ENCODE data around the gene TTC5.

The TTC5 gene

DNA sequence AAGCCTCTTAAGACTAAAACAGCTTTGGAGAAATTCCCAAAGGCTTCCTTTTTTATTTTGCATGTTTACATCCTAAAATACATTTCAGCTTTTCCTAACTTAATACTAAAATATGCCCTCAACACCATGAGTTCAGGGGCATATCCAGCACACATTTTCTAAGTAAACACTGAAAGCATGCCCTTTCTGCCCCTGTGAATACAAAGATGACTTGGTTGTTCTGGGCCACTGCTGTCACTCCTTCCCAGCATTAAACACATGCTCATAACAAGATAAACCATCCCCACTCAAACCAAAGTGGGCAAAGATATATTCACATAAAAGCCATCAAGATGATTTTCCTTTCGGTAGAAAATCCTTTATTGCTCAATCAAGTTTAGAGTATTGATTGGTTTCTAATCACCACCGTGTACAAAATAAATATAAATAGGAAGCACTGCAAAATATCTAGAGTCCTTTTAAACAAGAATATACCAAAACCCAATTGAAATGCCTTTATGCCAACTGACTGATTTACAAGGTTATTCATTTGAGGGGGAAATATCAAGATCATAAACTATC, 25.4 kb upstream of the TTC5 start:
- no peak for DNase-seq (ENCODE audit: low read depth)
- H3K4me3 ChIP-seq (ENCODE audit: low read depth, low read length): peak overlapping the region; percentile 5; the same call in 1 of the 2 replicates
- TF ChIP-seq, protein P1, sequence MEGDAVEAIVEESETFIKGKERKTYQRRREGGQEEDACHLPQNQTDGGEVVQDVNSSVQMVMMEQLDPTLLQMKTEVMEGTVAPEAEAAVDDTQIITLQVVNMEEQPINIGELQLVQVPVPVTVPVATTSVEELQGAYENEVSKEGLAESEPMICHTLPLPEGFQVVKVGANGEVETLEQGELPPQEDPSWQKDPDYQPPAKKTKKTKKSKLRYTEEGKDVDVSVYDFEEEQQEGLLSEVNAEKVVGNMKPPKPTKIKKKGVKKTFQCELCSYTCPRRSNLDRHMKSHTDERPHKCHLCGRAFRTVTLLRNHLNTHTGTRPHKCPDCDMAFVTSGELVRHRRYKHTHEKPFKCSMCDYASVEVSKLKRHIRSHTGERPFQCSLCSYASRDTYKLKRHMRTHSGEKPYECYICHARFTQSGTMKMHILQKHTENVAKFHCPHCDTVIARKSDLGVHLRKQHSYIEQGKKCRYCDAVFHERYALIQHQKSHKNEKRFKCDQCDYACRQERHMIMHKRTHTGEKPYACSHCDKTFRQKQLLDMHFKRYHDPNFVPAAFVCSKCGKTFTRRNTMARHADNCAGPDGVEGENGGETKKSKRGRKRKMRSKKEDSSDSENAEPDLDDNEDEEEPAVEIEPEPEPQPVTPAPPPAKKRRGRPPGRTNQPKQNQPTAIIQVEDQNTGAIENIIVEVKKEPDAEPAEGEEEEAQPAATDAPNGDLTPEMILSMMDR (IDR thresholded peaks at IDR 0.05; ENCODE audit: low read depth, low read length, missing control alignments): no peak

DNA sequence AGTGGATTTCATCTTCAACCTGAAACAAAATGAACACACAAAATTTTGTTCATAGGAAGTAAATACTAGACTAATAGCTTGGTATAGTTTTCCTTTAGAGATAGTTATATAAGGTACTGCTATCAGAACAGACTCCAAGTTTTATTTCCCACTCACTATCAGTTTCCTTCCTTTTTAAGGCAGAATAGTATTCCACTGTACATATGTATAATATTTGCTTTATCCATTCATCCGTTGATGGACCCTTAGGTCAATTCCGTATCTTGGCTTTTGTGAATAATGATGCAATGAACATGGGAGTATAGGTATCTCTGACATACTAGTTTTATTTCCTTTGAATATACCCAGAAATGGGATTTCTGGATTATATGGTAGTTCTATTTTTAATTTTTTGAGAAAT, 23.6 kb upstream of the TTC5 start:
- H3K4me3 ChIP-seq (ENCODE audit: low read depth, low read length): no peak overlapping the region
- TF ChIP-seq, protein P1 (IDR thresholded peaks at IDR 0.05; ENCODE audit: low read depth, low read length, missing control alignments): no peak
- DNase-seq (ENCODE audit: low read depth): no peak

DNA sequence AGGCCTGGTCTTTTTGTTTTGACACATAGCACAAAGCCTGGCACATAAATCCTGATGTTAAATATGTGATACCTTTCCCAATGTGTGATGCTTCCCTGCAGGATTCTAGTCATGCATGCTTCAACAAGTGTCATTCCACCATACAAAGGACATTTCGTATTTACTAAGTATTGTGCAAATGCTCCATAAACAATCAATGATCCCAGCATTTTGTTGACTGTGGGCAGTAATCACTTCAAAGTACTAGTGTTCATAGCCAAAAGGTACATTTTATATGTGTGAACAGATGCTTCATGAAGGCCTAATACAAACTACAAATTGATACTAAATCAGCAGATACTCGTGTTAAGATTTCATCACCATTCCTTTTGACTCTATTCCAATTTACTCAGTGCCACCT, 23.0 kb upstream of the TTC5 start:
- H3K4me3 ChIP-seq (ENCODE audit: low read depth, low read length): no peak overlapping the region
- no peak for DNase-seq (ENCODE audit: low read depth)
- TF ChIP-seq, protein P1 (IDR thresholded peaks at IDR 0.05; ENCODE audit: low read depth, low read length, missing control alignments): no peak

DNA sequence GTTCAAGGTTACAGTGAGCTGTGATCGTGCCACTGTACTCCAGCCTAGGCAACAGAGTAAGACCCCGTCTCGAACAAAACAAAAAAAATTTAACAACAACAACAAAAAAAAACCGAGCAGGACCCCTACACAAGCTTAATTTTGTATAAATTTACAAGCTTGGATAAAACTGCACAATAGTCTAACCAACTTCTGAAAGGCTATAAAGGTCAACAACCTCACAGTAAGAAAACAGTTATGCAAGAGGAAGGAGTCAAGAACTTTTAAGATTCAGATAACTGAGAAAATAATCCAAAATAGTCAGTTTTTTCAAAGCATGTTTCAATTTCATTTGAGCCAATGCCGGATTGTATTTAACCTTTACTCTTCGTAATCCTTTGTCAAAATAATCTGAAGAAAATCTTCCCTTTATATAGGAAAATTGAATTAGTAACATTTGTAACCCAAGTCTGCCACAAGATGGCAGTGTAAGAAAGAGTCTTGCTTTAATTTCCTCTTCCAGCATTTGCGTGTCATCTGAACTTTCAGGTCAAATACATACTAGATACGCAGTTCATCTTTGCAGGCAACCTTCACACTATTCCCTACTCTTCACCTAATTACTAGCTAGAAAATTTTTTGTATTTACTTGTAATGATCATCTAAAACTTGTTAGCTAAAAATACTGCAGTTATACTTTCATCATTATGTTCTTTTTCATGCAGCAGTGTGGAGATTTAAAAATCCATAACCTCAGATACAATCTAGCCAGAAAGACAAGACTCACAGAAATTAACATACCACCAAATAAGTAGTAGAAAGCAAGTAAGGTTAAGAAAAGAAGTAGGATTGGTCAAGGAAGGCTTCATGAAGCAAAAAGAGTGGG, 21.5 kb upstream of the TTC5 start:
- DNase-seq (ENCODE audit: low read depth): no peak
- TF ChIP-seq, protein P1 (IDR thresholded peaks at IDR 0.05; ENCODE audit: low read depth, low read length, missing control alignments): peak; percentile 57
- no peak overlapping the region for H3K4me3 ChIP-seq (ENCODE audit: low read depth, low read length)

DNA sequence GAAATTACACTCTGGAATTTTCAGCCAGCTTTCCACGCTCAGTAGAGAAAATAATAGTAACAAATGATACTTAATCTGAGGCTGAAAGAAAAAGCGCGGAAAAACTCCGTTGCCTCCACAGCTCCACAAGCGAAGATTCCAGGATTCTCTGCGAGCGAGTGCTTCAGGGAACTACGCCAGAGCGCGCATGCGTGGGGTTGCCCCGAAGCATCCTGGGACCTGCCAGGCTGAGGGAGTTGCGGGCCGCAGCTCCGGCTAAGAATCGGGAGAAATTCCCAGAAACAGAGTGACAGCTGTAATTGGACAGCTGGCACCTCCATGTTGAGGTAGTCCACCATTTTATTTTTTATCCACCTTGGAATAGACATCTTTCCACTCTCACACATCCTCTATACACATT, 12.0 kb upstream of the TTC5 start:
- DNase-seq (ENCODE audit: low read depth): no peak
- TF ChIP-seq, protein P1 (IDR thresholded peaks at IDR 0.05; ENCODE audit: low read depth, low read length, missing control alignments): no peak
- no peak overlapping the region for H3K4me3 ChIP-seq (ENCODE audit: low read depth, low read length)

DNA sequence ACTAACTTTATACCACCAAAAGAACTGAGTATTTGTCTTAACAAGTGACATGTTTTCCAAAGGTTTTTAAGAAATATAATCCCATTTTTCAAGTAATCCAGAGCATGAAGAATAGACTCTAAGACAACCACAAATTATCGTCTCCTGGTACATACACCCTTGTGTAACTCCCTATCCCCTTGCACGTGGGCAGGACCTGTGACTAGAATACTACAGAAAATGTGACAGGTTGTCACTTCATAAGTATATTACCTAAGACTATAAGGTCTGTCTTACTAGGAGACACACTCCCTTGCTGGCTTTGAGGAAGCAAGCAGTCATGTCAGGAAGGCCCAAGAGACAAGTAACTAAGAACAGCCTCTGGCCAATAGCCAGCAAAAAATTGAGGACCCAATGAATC, 8.3 kb upstream of the TTC5 start:
- TF ChIP-seq, protein P1 (IDR thresholded peaks at IDR 0.05; ENCODE audit: low read depth, low read length, missing control alignments): no peak
- DNase-seq (ENCODE audit: low read depth): no peak
- H3K4me3 ChIP-seq (ENCODE audit: low read depth, low read length): no peak overlapping the region
